Upper lobe of left lung (tissue), 4 donors: ENCODE results near the gene REEP5.

ENCODE experiments used
- POLR2A ChIP-seq, 4 donors: fragments of 450-650 bp; IDR thresholded peaks; one replicate each; pipeline ENCODE4 v1.5.1; 2016 to 2017; ENCODE audit warnings: antibody characterized with exemption in 4 of 4, mild to moderate bottlenecking in 2 of 4
- POLR2AphosphoS5 ChIP-seq, 2 donors: sonication (generic); formaldehyde crosslinking; IDR thresholded peaks; one replicate each; pipeline ENCODE4 v1.5.1; 2017; ENCODE audit warnings: antibody characterized with exemption in 2 of 2
- TF ChIP-seq, protein P1 (sequence below), 6 experiments: fragments of 450-650 bp in 4 of 6; fragments of 200-600 bp in 2 of 6; sonication (generic) in 2 of 6; IDR thresholded peaks; one replicate each; pipeline ENCODE4 v1.5.1; 2016 to 2019; ENCODE audit warnings: antibody characterized with exemption in 6 of 6

- TF ChIP-seq, protein P1, sequence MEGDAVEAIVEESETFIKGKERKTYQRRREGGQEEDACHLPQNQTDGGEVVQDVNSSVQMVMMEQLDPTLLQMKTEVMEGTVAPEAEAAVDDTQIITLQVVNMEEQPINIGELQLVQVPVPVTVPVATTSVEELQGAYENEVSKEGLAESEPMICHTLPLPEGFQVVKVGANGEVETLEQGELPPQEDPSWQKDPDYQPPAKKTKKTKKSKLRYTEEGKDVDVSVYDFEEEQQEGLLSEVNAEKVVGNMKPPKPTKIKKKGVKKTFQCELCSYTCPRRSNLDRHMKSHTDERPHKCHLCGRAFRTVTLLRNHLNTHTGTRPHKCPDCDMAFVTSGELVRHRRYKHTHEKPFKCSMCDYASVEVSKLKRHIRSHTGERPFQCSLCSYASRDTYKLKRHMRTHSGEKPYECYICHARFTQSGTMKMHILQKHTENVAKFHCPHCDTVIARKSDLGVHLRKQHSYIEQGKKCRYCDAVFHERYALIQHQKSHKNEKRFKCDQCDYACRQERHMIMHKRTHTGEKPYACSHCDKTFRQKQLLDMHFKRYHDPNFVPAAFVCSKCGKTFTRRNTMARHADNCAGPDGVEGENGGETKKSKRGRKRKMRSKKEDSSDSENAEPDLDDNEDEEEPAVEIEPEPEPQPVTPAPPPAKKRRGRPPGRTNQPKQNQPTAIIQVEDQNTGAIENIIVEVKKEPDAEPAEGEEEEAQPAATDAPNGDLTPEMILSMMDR (IDR thresholded peaks at IDR 0.05) = no peak
- TF ChIP-seq POLR2A (IDR thresholded peaks at IDR 0.05) (no peak), POLR2AphosphoS5 (IDR thresholded peaks at IDR 0.05) (no peak)
Observed at GRCh38 chr5:112876362-112876761, 45.7 kb downstream of the REEP5 start.
